PC-3 (cell line): ENCODE results near the gene CIAO2A. TPM values are rescaled to one million over a fixed set of nuclear protein-coding genes. Genes with fewer than 3 reads are reported as not detected.

Source experiments
- ATAC-seq: fragments of 200-7000 bp; cut with Tn5 transposase; 2 replicates; pipeline ENCODE4 v1.9.1; 2020; ENCODE audit warnings: mild to moderate bottlenecking, moderate library complexity
- BruUV-seq: library from RNA; stranded (reverse); fragments of 400-500 nt; replicated peaks from 2 replicates; lab custom pipeline; 2021; lab: Mats Ljungman, UMichigan
- CTCF ChIA-PET: fragments of 300-600 bp; sonication (Branson Sonifier 250); formaldehyde crosslinking; loops from one replicate; lab custom pipeline; 2022; ENCODE audit warnings: antibody characterized with exemption; lab: Charles Lee
- POLR2A ChIA-PET: fragments of 300-600 bp; sonication (Branson Sonifier 250); formaldehyde crosslinking; loops from one replicate; lab custom pipeline; 2022; ENCODE audit warnings: antibody characterized with exemption; ENCODE audit not compliant: unreplicated experiment; lab: Charles Lee
- DNase-seq: peaks from one replicate; pipeline ENCODE4 v3.0.0-alpha.2; 2015
- H2AFZ ChIP-seq: fragments of 300-600 bp; sonication (generic); 2 replicates; pipeline ENCODE4 v1.6.0; 2016; ENCODE audit warnings: antibody characterized with exemption, low read length
- H3F3A ChIP-seq: fragments of 300-600 bp; sonication (generic); one replicate; pipeline ENCODE4 v1.6.0; 2017; ENCODE audit warnings: antibody characterized with exemption, low read length, control low read depth, mild to moderate bottlenecking; ENCODE audit not compliant: unreplicated experiment
- H3K27ac ChIP-seq: fragments of 300-600 bp; sonication (generic); 2 replicates; pipeline ENCODE4 v1.5.1; 2016; ENCODE audit warnings: mild to moderate bottlenecking, low read length
- H3K27me3 ChIP-seq: fragments of 300-600 bp; sonication (generic); 2 replicates; pipeline ENCODE4 v1.6.1; 2016; ENCODE audit warnings: low read length, mixed read lengths
- H3K36me3 ChIP-seq: fragments of 300-600 bp; sonication (generic); 2 replicates; pipeline ENCODE4 v1.6.1; 2016; ENCODE audit warnings: low read depth, mixed run types, low read length, mixed read lengths
- H3K4me1 ChIP-seq: fragments of 300-600 bp; sonication (generic); 2 replicates; pipeline ENCODE4 v1.5.1; 2016; ENCODE audit warnings: low read length; ENCODE audit not compliant: insufficient read depth
- H3K4me2 ChIP-seq: fragments of 300-600 bp; sonication (generic); 2 replicates; pipeline ENCODE4 v1.6.0; 2016; ENCODE audit warnings: low read length
- H3K4me3 ChIP-seq: fragments of 300-600 bp; sonication (generic); 2 replicates; pipeline ENCODE4 v1.5.1; 2016; ENCODE audit warnings: mild to moderate bottlenecking, low read length, mixed read lengths
- H3K79me2 ChIP-seq: fragments of 300-600 bp; sonication (generic); 2 replicates; pipeline ENCODE4 v1.6.1; 2017; ENCODE audit warnings: low read length, mixed read lengths
- H3K9ac ChIP-seq: fragments of 300-600 bp; sonication (generic); 2 replicates; pipeline ENCODE4 v1.6.0; 2016; ENCODE audit warnings: mild to moderate bottlenecking, low read length
- H3K9me2 ChIP-seq: fragments of 300-600 bp; sonication (generic); replicated peaks from 2 replicates; pipeline ENCODE4 v1.6.1; 2016; ENCODE audit warnings: mixed run types, low read length, mixed read lengths
- H3K9me3 ChIP-seq: fragments of 300-600 bp; sonication (generic); 2 replicates; pipeline ENCODE4 v1.6.1; 2016; ENCODE audit warnings: low read length, mixed read lengths
- H4K20me1 ChIP-seq: fragments of 300-600 bp; sonication (generic); 2 replicates; pipeline ENCODE4 v1.6.1; 2016; ENCODE audit warnings: low read length, mixed read lengths
- CTCF ChIP-seq: fragments of 300-600 bp; sonication (generic); conservative IDR thresholded peaks from 2 replicates; pipeline ENCODE4 v1.5.1; 2017; ENCODE audit warnings: antibody characterized with exemption, low read depth, mild to moderate bottlenecking, low read length
- EZH2 ChIP-seq: fragments of 300-600 bp; sonication (generic); IDR thresholded peaks from one replicate; pipeline ENCODE4 v1.6.1; 2017; ENCODE audit warnings: antibody characterized with exemption, mild to moderate bottlenecking, low read length; ENCODE audit not compliant: unreplicated experiment
- EZH2phosphoT487 ChIP-seq: fragments of 300-600 bp; sonication (generic); IDR thresholded peaks from 2 replicates; pipeline ENCODE4 v1.6.1; 2018; ENCODE audit warnings: mild to moderate bottlenecking, antibody characterized with exemption, low read length, borderline replicate concordance
- intact Hi-C: fragments of 100-400 bp; cut with micrococcal nuclease; formaldehyde crosslinking; loops from 2 replicates; pipeline ENCODE4 v1.9.0; 2023
- total RNA-seq: library from RNA; depleted of rRNA; stranded (reverse); fragments of >200 nt; gene quantifications from 2 replicates; pipeline ENCODE4 v1.2.3, GENCODE V29; 2014

Gene CIAO2A
- total RNA-seq, 1 experiment from 2014 or later: 92.4 TPM

GRCh38 chr15:64125978-64126377 is 32.3 kb upstream of the CIAO2A start:
- peaks cover 36% of the 10 kb centered on the region for H3K36me3 ChIP-seq
- no peaks in the 10 kb centered on the region for H3K4me1 ChIP-seq
- no peaks in the 10 kb centered on the region for H3K79me2 ChIP-seq
- BruUV-seq: no TSS peak
- intact Hi-C loops: no loop called here
- ATAC-seq (no peak), DNase-seq (no peak)
- no peak overlapping the region for H3K4me3 ChIP-seq
- no peak overlapping the region for H3K27ac ChIP-seq
- H3K27me3 ChIP-seq: no peaks in the 10 kb centered on the region
- H2AFZ ChIP-seq: no peak overlapping the region
- no peaks in the 10 kb centered on the region for H3F3A ChIP-seq
- no peak overlapping the region for H3K9ac ChIP-seq
- ChIA-PET POLR2A (interaction anchor here (0.6 kb wide), 1 partner anchor 1838 kb away, joined by 3 read pairs; no protein-coding TSS in a partner anchor), CTCF (no interaction called here)
- no peaks in the 10 kb centered on the region for H4K20me1 ChIP-seq
- H3K9me3 ChIP-seq: no peaks in the 10 kb centered on the region
- no peak overlapping the region for H3K4me2 ChIP-seq
- TF ChIP-seq CTCF (no peak), EZH2phosphoT487 (no peak), EZH2 (no peak)
- H3K9me2 ChIP-seq: no peaks in the 10 kb centered on the region

- H3K9me3 ChIP-seq: no peaks in the 10 kb centered on the region
- TF ChIP-seq CTCF: no peak
- no peak for TF ChIP-seq EZH2
- TF ChIP-seq EZH2phosphoT487: no peak
- CTCF ChIA-PET: no interaction called here
- H3K9me2 ChIP-seq: no peaks in the 10 kb centered on the region
- H4K20me1 ChIP-seq: no peaks in the 10 kb centered on the region
- H3K4me1 ChIP-seq: no peaks in the 10 kb centered on the region
- no peak for DNase-seq
- H3K4me2 ChIP-seq: no peak overlapping the region
- no peak overlapping the region for H3K4me3 ChIP-seq
- no peak overlapping the region for H3K27ac ChIP-seq
- POLR2A ChIA-PET: no interaction called here
- H2AFZ ChIP-seq: no peak overlapping the region
- no peak overlapping the region for H3K9ac ChIP-seq
- H3K79me2 ChIP-seq: no peaks in the 10 kb centered on the region
- intact Hi-C loops: no loop called here
- no peaks in the 10 kb centered on the region for H3K27me3 ChIP-seq
- ATAC-seq: no peak
- no TSS peak for BruUV-seq
- no peaks in the 10 kb centered on the region for H3F3A ChIP-seq
- peaks cover 27% of the 10 kb centered on the region for H3K36me3 ChIP-seq
These were observed 29.3 kb upstream of the CIAO2A start for GRCh38 chr15:64122936-64123351.

- intact Hi-C loops: no loop called here
- no peaks in the 10 kb centered on the region for H3F3A ChIP-seq
- no peak for TF ChIP-seq EZH2
- no peak for TF ChIP-seq EZH2phosphoT487
- TF ChIP-seq CTCF: no peak
- H3K9me2 ChIP-seq: no peaks in the 10 kb centered on the region
- CTCF ChIA-PET: no interaction called here
- no peak overlapping the region for H3K4me2 ChIP-seq
- no peaks in the 10 kb centered on the region for H3K9me3 ChIP-seq
- H3K9ac ChIP-seq: no peak overlapping the region
- H3K27ac ChIP-seq: no peak overlapping the region
- H3K27me3 ChIP-seq: no peaks in the 10 kb centered on the region
- no peaks in the 10 kb centered on the region for H3K79me2 ChIP-seq
- ATAC-seq: no peak
- no peak overlapping the region for H2AFZ ChIP-seq
- H3K4me1 ChIP-seq: no peaks in the 10 kb centered on the region
- no peak overlapping the region for H3K4me3 ChIP-seq
- POLR2A ChIA-PET: no interaction called here
- no peak for DNase-seq
- H3K36me3 ChIP-seq: peaks cover 22% of the 10 kb centered on the region
- no peaks in the 10 kb centered on the region for H4K20me1 ChIP-seq
- BruUV-seq: no TSS peak
These were observed 28.8 kb upstream of the CIAO2A start for GRCh38 chr15:64122444-64122843.
